ENCODE measurements around the gene PRDX6.

The PRDX6 gene

DNA sequence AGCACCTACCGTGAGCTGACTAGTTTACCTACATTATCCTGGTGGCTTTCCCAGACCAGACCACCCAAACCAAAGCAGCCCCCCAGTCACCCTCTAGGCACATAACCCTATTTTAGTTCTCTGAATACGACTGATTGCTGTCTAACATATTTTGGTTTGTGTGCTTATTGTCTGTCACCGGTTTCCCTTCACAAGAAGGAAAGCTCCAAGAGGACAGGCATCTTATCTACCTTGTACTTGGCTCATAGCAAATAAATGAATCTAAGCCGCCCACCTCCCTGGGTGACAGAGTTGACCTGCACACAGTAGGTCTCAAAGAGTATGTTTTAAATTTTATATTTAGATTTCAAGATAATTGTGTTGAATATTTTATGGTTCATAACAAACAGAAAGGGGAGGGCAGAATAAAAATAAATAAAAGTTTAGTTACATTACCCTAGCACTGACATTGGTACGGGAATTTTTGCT, 904 bp upstream of the PRDX6 start:
- TF ChIP-seq, protein P1, sequence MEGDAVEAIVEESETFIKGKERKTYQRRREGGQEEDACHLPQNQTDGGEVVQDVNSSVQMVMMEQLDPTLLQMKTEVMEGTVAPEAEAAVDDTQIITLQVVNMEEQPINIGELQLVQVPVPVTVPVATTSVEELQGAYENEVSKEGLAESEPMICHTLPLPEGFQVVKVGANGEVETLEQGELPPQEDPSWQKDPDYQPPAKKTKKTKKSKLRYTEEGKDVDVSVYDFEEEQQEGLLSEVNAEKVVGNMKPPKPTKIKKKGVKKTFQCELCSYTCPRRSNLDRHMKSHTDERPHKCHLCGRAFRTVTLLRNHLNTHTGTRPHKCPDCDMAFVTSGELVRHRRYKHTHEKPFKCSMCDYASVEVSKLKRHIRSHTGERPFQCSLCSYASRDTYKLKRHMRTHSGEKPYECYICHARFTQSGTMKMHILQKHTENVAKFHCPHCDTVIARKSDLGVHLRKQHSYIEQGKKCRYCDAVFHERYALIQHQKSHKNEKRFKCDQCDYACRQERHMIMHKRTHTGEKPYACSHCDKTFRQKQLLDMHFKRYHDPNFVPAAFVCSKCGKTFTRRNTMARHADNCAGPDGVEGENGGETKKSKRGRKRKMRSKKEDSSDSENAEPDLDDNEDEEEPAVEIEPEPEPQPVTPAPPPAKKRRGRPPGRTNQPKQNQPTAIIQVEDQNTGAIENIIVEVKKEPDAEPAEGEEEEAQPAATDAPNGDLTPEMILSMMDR (conservative IDR thresholded peaks at IDR 0.05; ENCODE audit: low read depth, low read length), result no peak
- H3K4me3 ChIP-seq (ENCODE audit: low read depth, low read length), result peak overlapping the region; percentile 84
- no peak for DNase-seq (ENCODE audit: low read depth)

DNA sequence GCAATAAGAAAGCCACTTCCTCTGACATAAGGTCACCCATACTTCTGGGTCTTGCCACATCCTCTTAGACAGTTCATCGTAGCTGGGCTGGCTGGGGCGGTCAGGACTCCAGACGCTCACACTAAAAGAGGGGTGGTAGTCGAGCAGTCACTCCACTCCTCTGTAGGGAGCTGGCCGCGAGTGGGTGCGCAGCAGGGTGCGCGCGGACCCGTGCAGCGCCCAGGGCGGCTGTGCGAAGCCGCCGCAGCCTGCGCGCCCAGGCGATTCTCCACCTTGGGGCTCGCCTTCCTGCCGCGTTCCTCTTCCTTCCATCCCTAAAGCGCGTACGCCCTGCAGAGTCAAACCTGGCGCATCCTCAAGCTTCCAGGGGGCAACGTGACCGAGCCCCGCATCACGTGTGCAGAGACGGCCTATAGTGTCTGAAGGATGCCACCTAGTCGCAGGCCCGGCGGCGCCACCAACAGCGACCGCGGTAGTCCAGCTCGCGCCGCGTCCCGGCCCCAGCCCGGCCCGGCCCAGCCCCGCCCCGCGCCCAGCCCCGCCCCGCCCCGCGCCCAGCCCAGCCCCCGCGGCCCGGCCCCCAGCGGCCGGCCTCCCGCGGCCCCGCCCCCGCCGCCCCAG, 360 bp upstream of the PRDX6 start:
- peak; percentile 85 for DNase-seq (ENCODE audit: low read depth)
- H3K4me3 ChIP-seq (ENCODE audit: low read depth, low read length), result peak overlapping the region; percentile 87
- TF ChIP-seq, protein P1 (conservative IDR thresholded peaks at IDR 0.05; ENCODE audit: low read depth, low read length), result no peak

DNA sequence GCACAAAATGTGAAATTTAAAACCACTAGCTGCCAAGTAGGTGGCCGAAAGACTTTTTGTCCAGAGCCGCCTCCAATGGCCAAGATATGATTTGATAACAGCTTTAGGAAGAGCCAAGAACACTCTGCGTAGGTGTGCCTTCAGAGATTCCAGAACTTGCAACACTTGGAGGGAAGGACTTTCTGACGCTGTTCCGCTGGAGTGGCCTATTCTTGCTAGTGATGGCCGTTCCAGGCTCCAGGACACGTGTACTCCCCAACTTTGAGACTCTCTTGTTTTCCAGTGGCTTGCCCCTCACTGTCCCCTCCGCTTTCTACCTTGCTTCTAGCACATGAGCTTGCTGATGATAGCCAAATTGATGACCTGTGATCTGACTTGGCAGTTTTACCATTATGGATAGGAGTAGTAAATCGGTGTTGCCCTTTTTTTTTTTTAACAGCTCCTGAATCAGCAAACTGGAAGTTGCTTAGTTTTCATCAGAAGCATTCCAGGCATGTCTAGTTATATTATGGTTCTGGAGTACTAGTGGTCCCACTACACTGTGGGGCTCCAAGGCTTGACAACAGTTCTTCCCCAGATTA, 1.0 kb downstream of the PRDX6 start:
- DNase-seq (ENCODE audit: low read depth), result peak; percentile 89

DNA sequence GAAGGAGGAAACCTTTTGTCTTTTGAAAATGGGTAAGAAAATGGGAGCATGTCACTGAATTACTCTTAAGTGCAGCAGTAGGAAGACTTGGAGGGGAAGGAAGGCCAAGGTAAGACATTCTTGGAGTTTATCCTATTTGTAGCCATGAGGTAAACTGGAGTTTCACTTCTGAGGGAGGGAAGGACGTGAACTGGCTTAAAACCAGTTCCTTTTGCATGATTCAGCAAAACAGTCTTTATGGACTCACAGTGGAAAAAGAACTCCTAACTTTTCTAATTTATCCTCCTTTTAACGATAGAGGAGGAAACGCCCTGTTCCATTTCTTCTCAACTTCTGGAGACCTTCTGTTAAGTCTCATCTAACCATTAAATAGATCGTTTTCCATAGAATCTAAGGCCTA, 2.5 kb downstream of the PRDX6 start:
- H3K4me3 ChIP-seq (ENCODE audit: low read depth, low read length), result peak overlapping the region; percentile 87
- DNase-seq (ENCODE audit: low read depth), result peak; percentile 56

More for the DNA sequence above, 1.0 kb downstream of the PRDX6 start:
- TF ChIP-seq, protein P1 (conservative IDR thresholded peaks at IDR 0.05; ENCODE audit: low read depth, low read length), result no peak
- peak overlapping the region; percentile 87 for H3K4me3 ChIP-seq (ENCODE audit: low read depth, low read length)

DNA sequence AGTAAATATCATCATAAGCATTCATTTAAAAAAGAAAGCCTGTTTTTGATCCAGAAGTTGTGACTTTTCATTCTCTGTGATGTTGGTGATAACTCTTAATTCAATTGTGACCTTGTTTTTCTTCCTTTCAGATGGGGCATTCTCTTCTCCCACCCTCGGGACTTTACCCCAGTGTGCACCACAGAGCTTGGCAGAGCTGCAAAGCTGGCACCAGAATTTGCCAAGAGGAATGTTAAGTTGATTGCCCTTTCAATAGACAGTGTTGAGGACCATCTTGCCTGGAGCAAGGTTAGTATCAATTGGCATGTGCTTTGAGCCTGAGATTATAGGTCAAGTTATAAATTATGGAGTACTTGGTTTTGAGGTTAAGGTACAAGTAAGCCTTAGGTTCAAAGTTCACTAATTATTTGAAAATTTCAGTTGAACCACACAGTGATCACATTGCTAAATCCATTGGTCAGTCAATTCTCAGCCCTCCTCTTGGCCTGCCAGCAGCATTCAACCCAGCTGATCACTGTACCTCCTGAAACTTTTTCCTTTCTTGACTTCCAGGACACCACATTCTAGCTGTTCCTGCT, 4.1 kb downstream of the PRDX6 start:
- DNase-seq (ENCODE audit: low read depth), result no peak

More for the DNA sequence above, 2.5 kb downstream of the PRDX6 start:
- TF ChIP-seq, protein P1 (conservative IDR thresholded peaks at IDR 0.05; ENCODE audit: low read depth, low read length), result no peak

DNA sequence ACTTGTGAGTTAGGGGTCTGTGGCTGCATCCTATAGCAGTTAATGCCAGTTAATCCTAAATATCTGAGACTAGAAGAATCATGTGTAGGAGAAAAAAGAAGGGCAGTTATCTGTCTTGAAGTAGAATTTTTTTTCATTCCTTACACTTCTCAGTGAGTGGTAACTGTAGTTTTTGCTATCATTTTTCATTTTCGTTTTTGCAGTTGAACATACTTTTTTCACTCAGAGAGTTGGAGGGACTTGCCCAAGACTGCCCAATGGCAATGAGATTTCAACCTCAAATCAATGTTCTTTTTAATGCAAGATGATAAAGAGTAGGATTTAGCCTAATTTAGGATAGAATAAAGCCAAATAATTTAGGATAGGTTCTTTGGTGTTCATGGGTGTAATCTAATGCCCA, 5.5 kb downstream of the PRDX6 start:
- no peak for DNase-seq (ENCODE audit: low read depth)
- no peak overlapping the region for H3K4me3 ChIP-seq (ENCODE audit: low read depth, low read length)
- TF ChIP-seq, protein P1 (conservative IDR thresholded peaks at IDR 0.05; ENCODE audit: low read depth, low read length), result no peak

More for the DNA sequence above, 4.1 kb downstream of the PRDX6 start:
- H3K4me3 ChIP-seq (ENCODE audit: low read depth, low read length), result no peak overlapping the region
- TF ChIP-seq, protein P1 (conservative IDR thresholded peaks at IDR 0.05; ENCODE audit: low read depth, low read length), result no peak

Data from choroid plexus epithelial cell (primary cell).